ENCODE results near the gene ERC1.

ERC1 gene

GRCh38 chr12:1104088-1104800 is 113.2 kb downstream of the ERC1 start:
- no peaks in the 10 kb centered on the region for H3K27me3 ChIP-seq
- no peak overlapping the region for H3K27ac ChIP-seq

GRCh38 chr12:1107669-1108068 is 116.6 kb downstream of the ERC1 start:
- no peaks in the 10 kb centered on the region for H3K27me3 ChIP-seq
- H3K27ac ChIP-seq = no peak overlapping the region
- H3K4me2 ChIP-seq = no peak overlapping the region
- no peaks in the 10 kb centered on the region for H3K9me3 ChIP-seq
- TF ChIP-seq Cebpa-rat (IDR thresholded peaks at IDR 0.05) = no peak
- no peaks in the 10 kb centered on the region for H3K4me1 ChIP-seq
- no peak overlapping the region for H3K9ac ChIP-seq
- peaks cover 39% of the 10 kb centered on the region for H3K36me3 ChIP-seq
- no peak overlapping the region for H3K4me3 ChIP-seq
- peaks cover 32% of the 10 kb centered on the region; the same call in 1 of the 2 replicates for H4K20me1 ChIP-seq

More at GRCh38 chr12:1104088-1104800, 113.2 kb downstream of the ERC1 start:
- H3K4me1 ChIP-seq = no peaks in the 10 kb centered on the region
- no peak overlapping the region for H3K9ac ChIP-seq
- H4K20me1 ChIP-seq = peaks cover 53% of the 10 kb centered on the region; the same call in 1 of the 2 replicates
- H3K9me3 ChIP-seq = no peaks in the 10 kb centered on the region
- H3K36me3 ChIP-seq = peaks cover 20% of the 10 kb centered on the region; the same call in 1 of the 2 replicates
- no peak for TF ChIP-seq Cebpa-rat (IDR thresholded peaks at IDR 0.05)
- H3K4me2 ChIP-seq = no peak overlapping the region
- H3K4me3 ChIP-seq = no peak overlapping the region

DNA sequence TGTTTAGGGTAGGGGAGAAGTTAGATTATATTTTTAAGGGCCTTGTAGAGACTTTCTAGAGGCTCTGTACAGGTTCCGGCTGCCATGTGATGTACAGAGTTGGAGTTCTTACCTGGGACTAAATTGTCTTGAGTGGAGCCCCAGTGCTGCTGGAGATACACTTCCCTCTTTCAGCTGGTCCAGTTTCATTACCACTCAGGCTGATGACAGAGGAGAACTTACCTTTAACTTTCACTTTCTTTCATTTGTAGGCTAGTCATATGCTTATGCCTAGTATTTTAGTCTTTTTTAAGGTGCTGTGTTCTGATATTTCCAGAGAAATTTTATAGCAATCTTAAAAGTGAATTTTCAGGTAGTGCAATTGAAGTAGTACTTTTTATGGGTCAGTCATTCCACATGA is 117.3 kb downstream of the ERC1 start:
- no peak overlapping the region for H3K27ac ChIP-seq
- H4K20me1 ChIP-seq = peaks cover 26% of the 10 kb centered on the region; the same call in 1 of the 2 replicates
- no peaks in the 10 kb centered on the region for H3K4me1 ChIP-seq
- H3K27me3 ChIP-seq = no peaks in the 10 kb centered on the region
- peaks cover 36% of the 10 kb centered on the region for H3K36me3 ChIP-seq
- no peaks in the 10 kb centered on the region for H3K9me3 ChIP-seq
- no peak for TF ChIP-seq Cebpa-rat (IDR thresholded peaks at IDR 0.05)
- H3K4me2 ChIP-seq = no peak overlapping the region
- no peak overlapping the region for H3K9ac ChIP-seq
- H3K4me3 ChIP-seq = no peak overlapping the region

- Histone ChIP-seq H3K36me3 (peaks cover 31% of the 10 kb centered on the region), H3K4me2 (no peak overlapping the region), H3K4me3 (no peak overlapping the region), H4K20me1 (0 out of 2 replicates have a peak, but pooled peaks cover 4% of the 10 kb centered on the region), H3K9ac (no peak overlapping the region), H3K27ac (no peak overlapping the region), H3K9me3 (no peaks in the 10 kb centered on the region), H3K4me1 (no peaks in the 10 kb centered on the region), H3K27me3 (no peaks in the 10 kb centered on the region)
- no peak for TF ChIP-seq Cebpa-rat (IDR thresholded peaks at IDR 0.05)
Observed at GRCh38 chr12:1115484-1116231, 124.6 kb downstream of the ERC1 start.

DNA sequence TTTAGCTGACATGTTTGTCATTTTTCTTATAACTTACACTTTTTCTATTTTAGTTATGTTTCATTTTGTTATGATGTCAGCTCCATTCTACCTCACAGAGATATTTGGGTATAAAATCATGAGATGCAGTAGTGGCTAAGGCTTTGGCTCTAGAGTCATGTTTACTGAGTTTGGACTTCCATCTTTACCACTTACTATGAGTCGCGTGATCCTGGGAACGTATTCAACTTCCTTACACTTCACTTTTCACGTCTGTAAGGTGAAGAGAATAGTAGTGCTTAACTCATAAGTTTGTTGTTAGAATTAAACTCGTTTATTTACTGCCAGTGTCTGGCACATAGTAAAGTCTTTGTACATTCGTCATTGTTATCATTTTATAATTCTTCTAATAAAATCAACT is 126.3 kb downstream of the ERC1 start:
- H3K36me3 ChIP-seq = peaks cover 20% of the 10 kb centered on the region
- no peak overlapping the region for H3K4me2 ChIP-seq
- no peaks in the 10 kb centered on the region for H3K9me3 ChIP-seq
- H3K4me3 ChIP-seq = no peak overlapping the region
- 0 out of 2 replicates have a peak, but pooled peaks cover 4% of the 10 kb centered on the region for H4K20me1 ChIP-seq
- H3K9ac ChIP-seq = no peak overlapping the region
- no peak for TF ChIP-seq Cebpa-rat (IDR thresholded peaks at IDR 0.05)
- no peaks in the 10 kb centered on the region for H3K4me1 ChIP-seq
- no peak overlapping the region for H3K27ac ChIP-seq
- H3K27me3 ChIP-seq = no peaks in the 10 kb centered on the region

DNA sequence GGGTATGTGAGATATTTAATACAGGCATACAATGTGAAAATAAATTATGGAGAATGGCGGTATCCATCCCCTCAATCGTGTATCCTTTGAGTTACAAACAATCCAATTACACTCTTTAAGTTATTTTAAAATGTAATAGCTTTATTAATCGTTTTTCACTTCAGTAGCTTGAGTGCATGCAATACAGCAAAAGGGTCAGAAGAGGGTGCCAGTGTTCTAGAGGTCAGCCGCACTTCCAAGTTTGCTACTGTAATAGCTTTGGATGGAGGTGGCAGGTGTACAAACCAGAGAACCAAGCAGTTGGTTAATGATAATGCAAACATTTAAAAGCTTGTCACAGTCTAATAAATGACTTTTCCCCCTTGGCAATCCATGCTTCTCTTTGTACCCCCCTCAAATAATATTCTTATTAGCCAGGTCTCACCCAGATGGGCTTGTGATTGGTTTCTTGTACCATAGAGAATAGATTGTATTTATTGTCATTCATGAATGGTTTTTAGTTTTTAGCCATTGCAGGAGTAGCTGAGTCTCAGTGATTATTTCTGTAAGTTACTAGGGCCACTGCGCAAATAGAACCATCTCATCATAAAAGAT is 127.0 kb downstream of the ERC1 start:
- H3K27ac ChIP-seq = no peak overlapping the region
- no peaks in the 10 kb centered on the region for H3K27me3 ChIP-seq
- H3K36me3 ChIP-seq = peaks cover 19% of the 10 kb centered on the region
- H3K9me3 ChIP-seq = no peaks in the 10 kb centered on the region
- no peak overlapping the region for H3K9ac ChIP-seq
- H3K4me2 ChIP-seq = no peak overlapping the region
- TF ChIP-seq Cebpa-rat (IDR thresholded peaks at IDR 0.05) = no peak
- no peak overlapping the region for H3K4me3 ChIP-seq
- H4K20me1 ChIP-seq = 0 out of 2 replicates have a peak, but pooled peaks cover 4% of the 10 kb centered on the region
- peaks cover 5% of the 10 kb centered on the region; the same call in 1 of the 2 replicates for H3K4me1 ChIP-seq

DNA sequence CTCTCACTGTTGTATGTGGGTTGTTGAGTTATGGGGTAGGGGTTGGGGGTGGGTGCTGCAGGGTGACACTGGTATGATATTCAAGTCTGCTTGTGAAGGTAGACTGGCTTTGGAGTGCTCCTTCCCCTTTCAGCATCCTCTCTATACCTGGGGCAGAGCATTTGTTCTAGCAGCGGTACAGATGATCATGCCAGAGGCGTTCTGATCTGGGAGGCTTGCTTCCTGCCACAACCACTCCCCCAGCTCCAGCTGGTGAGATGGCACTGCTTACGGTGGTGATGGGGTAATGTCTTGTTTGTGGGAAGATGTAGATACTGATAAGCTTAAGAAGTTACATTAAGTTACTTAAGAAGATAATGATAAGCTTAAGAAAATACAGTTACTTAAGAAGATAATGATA is 131.8 kb downstream of the ERC1 start:
- H3K27me3 ChIP-seq = no peaks in the 10 kb centered on the region
- no peak overlapping the region for H3K27ac ChIP-seq
- H3K36me3 ChIP-seq = peaks cover 12% of the 10 kb centered on the region
- no peak overlapping the region for H3K4me3 ChIP-seq
- no peaks in the 10 kb centered on the region for H3K9me3 ChIP-seq
- no peak overlapping the region for H3K9ac ChIP-seq
- TF ChIP-seq Cebpa-rat (IDR thresholded peaks at IDR 0.05) = no peak
- peaks cover 5% of the 10 kb centered on the region; the same call in 1 of the 2 replicates for H3K4me1 ChIP-seq
- no peak overlapping the region for H3K4me2 ChIP-seq
- 0 out of 2 replicates have a peak, but pooled peaks cover 4% of the 10 kb centered on the region for H4K20me1 ChIP-seq

DNA sequence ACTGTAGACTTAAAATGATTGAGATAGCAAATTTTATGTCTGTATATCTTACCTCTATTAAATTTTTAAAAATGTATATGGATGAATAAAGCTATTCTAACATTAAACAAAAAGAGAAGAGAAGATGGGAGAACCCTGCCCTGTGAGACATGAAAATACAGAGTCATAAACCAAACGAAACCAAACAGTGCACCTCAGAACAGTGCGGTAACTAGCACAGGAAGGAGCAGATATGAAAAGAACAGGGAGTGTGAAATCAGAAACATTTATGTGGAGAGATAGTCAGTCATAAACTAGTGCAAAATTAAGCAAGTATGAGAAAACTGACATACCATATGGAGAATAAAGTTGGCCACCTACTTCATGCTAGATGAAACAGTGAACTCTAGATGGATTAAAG is 135.1 kb downstream of the ERC1 start:
- no peaks in the 10 kb centered on the region for H4K20me1 ChIP-seq
- no peak for TF ChIP-seq Cebpa-rat (IDR thresholded peaks at IDR 0.05)
- no peak overlapping the region for H3K4me2 ChIP-seq
- H3K4me3 ChIP-seq = no peak overlapping the region
- no peaks in the 10 kb centered on the region for H3K27me3 ChIP-seq
- peaks cover 5% of the 10 kb centered on the region; the same call in 1 of the 2 replicates for H3K4me1 ChIP-seq
- H3K27ac ChIP-seq = no peak overlapping the region
- no peak overlapping the region for H3K9ac ChIP-seq
- no peaks in the 10 kb centered on the region for H3K9me3 ChIP-seq
- H3K36me3 ChIP-seq = peaks cover 2% of the 10 kb centered on the region

DNA sequence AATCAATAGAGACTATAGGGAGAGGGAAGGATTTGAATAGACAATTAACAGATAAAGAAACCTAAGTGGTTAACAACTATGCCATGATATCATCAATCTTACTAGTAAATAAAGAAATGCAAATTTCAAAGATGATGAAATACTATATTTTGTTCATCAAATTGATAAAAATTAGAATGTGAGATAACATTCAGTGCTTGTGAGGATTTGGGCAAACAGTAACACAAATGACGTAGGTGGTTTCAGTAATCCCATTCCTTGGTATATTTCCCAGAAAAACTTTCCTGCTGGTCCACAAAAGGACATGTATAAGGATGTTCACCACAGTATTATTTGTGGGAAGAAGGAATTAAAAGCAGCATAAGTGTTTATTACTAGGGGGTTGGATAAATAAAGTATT is 136.0 kb downstream of the ERC1 start:
- no peak overlapping the region for H3K27ac ChIP-seq
- no peaks in the 10 kb centered on the region for H4K20me1 ChIP-seq
- H3K9me3 ChIP-seq = no peaks in the 10 kb centered on the region
- H3K4me1 ChIP-seq = peaks cover 5% of the 10 kb centered on the region; the same call in 1 of the 2 replicates
- TF ChIP-seq Cebpa-rat (IDR thresholded peaks at IDR 0.05) = no peak
- H3K9ac ChIP-seq = no peak overlapping the region
- H3K27me3 ChIP-seq = no peaks in the 10 kb centered on the region
- H3K4me2 ChIP-seq = no peak overlapping the region
- no peaks in the 10 kb centered on the region for H3K36me3 ChIP-seq
- no peak overlapping the region for H3K4me3 ChIP-seq

DNA sequence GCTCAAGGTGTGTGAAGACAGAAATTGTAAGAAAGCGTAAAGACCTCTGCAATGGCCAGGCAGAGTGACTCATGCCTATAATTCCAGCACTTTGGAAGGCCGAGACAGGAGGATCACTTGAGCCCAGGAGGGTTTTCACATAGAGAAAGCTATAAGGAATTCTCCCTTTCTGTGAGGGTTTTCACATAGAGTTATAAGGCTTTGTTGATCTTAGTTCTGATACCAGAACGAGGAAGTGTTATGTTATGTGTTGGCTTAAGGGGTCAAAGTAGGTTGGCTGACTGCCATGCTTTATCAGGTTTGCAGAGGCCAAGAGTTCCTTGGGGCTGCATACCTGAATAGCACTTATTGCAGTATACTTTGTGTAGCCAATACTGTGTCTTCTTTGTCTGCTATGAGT is 139.1 kb downstream of the ERC1 start:
- TF ChIP-seq Cebpa-rat (IDR thresholded peaks at IDR 0.05) = no peak
- H3K4me2 ChIP-seq = no peak overlapping the region
- H3K27ac ChIP-seq = no peak overlapping the region

More for the DNA sequence above, 139.1 kb downstream of the ERC1 start:
- H3K36me3 ChIP-seq = 0 out of 2 replicates have a peak, but pooled peaks cover 5% of the 10 kb centered on the region
- no peaks in the 10 kb centered on the region for H3K27me3 ChIP-seq
- H3K4me3 ChIP-seq = no peak overlapping the region
- H3K9ac ChIP-seq = no peak overlapping the region
- no peaks in the 10 kb centered on the region for H3K9me3 ChIP-seq
- H3K4me1 ChIP-seq = no peaks in the 10 kb centered on the region
- H4K20me1 ChIP-seq = no peaks in the 10 kb centered on the region
